HepG2 (cell line): Measurements from ENCODE around the gene SCARB2. TPM values are rescaled to one million over a fixed set of nuclear protein-coding genes. Genes with fewer than 3 reads are reported as not detected.
A peak's percentile ranks its signal among the peaks of the same experiment; 100 is the strongest.

Experiments used
- HMGXB4 ChIP-seq, 2 experiments: sonication (generic) in 1 of 2; formaldehyde crosslinking in 1 of 2; IDR thresholded peaks; 2 replicates each; pipeline versions ENCODE4 v1.4.0 to v1.6.1; 2018 to 2020; ENCODE audit warnings: missing genetic modification reagents in 2 of 2, borderline replicate concordance in 1 of 2, low read depth in 1 of 2, mild to moderate bottlenecking in 1 of 2, missing biosample characterization in 1 of 2
- HNRNPL ChIP-seq: fragments of 200-400 bp; formaldehyde crosslinking; IDR thresholded peaks from 2 replicates; pipeline ENCODE4 v1.6.1; 2017; ENCODE audit warnings: mild to moderate bottlenecking, low read depth, low read length
- IRX3 ChIP-seq: sonication (generic); formaldehyde crosslinking; IDR thresholded peaks from 2 replicates; pipeline ENCODE4 v1.8.1; 2023; ENCODE audit warnings: mild to moderate bottlenecking, low read depth, missing genetic modification reagents, borderline replicate concordance
- TEAD3 ChIP-seq: optimal IDR thresholded peaks from 2 replicates; pipeline ENCODE3; 2016; ENCODE audit warnings: borderline replicate concordance
- ZC3H4 ChIP-seq: sonication (generic); formaldehyde crosslinking; IDR thresholded peaks from 2 replicates; pipeline ENCODE4 v1.4.0; 2020; ENCODE audit warnings: missing genetic modification reagents, borderline replicate concordance
- ZFP82 ChIP-seq: sonication (generic); formaldehyde crosslinking; IDR thresholded peaks from 2 replicates; pipeline ENCODE4 v1.5.1; 2020; ENCODE audit warnings: mild to moderate bottlenecking, missing genetic modification reagents, borderline replicate concordance
- ZNF501 ChIP-seq: sonication (generic); formaldehyde crosslinking; IDR thresholded peaks from 2 replicates; pipeline ENCODE4 v1.5.1; 2020; ENCODE audit warnings: mild to moderate bottlenecking, moderate library complexity, missing genetic modification reagents
- ZNF589 ChIP-seq: sonication (generic); formaldehyde crosslinking; conservative IDR thresholded peaks from 2 replicates; pipeline ENCODE4 v1.8.0; 2022; ENCODE audit warnings: mild to moderate bottlenecking, moderate library complexity, missing genetic modification reagents
- ZSCAN31 ChIP-seq: sonication (generic); formaldehyde crosslinking; IDR thresholded peaks from 2 replicates; pipeline ENCODE4 v1.5.0; 2020; ENCODE audit warnings: low read depth, mild to moderate bottlenecking, missing genetic modification reagents
- polyA plus RNA-seq, 8 experiments: library from polyadenylated mRNA; depleted of rRNA in 3 of 8; stranded (reverse) in 7 of 8; unstranded in 1 of 8; fragments of >200 nt; fragmentation: Illumina TruSeq in 4 of 8; extraction: Trizol in 4 of 8; gene quantifications; 2 replicates each; pipeline versions ENCODE4 v1.2.1 to v1.2.3, GENCODE V29; 2011 to 2016; ENCODE audit warnings: low read depth in 4 of 8, missing spikeins in 1 of 8, mixed read lengths in 1 of 8; ENCODE audit not compliant: insufficient read depth in 1 of 8
- total RNA-seq, 5 experiments: library from RNA; depleted of rRNA; stranded (reverse); fragments of >200 nt; fragmentation: Illumina TruSeq; extraction: Trizol; gene quantifications; 2 replicates each; pipeline ENCODE4 v1.2.3, GENCODE V29; 2016; ENCODE audit warnings: low read depth in 1 of 5
- TF ChIP-seq, protein P1 (sequence below): sonication (generic); formaldehyde crosslinking; IDR thresholded peaks from 2 replicates; pipeline ENCODE4 v1.5.1; 2020; ENCODE audit warnings: mild to moderate bottlenecking, missing genetic modification reagents, borderline replicate concordance
- TF ChIP-seq, protein P2 (sequence below): IDR thresholded peaks from 2 replicates; pipeline ENCODE4 v1.6.1; 2016; ENCODE audit warnings: missing genetic modification reagents, missing compliant biosample characterization
- TF ChIP-seq, protein P3 (sequence below): sonication (generic); formaldehyde crosslinking; IDR thresholded peaks from 2 replicates; pipeline ENCODE4 v1.4.0; 2020; ENCODE audit warnings: missing genetic modification reagents

The SCARB2 gene
- total and polyA plus RNA-seq, 2 of the 13 experiments (the other 11 are each of a cell fraction or from before 2014, with no cell fraction given) = 40.6 to 43.4 TPM

GRCh38 chr4:76148142-76148865 lies 65.3 kb downstream of the SCARB2 start, which contains the start of gene NUP54 (continued):
- TF ChIP-seq IRX3 (peak; percentile 78; the same call in 1 of the 2 replicates), ZSCAN31 (CRISPR knock-in tag) (peak; percentile 97; the same call in 1 of the 2 replicates), HMGXB4 (CRISPR knock-in tag; IDR thresholded peaks at IDR 0.05; ENCODE audit: borderline replicate concordance in 1 of 2, low read depth in 1 of 2) (peak; percentile 87 to 95), HNRNPL (0 out of 2 replicates have a peak, but pooled peaks have one; percentile 55), ZNF589 (peak; percentile 88; the same call in 1 of the 2 replicates), ZFP82 (CRISPR knock-in tag) (no peak; the same call in 1 of the 2 replicates), ZC3H4 (CRISPR knock-in tag) (no peak), TEAD3 (CRISPR knock-in tag) (peak; percentile 54), ZNF501 (CRISPR knock-in tag) (peak; percentile 97)
- TF ChIP-seq, protein P1, sequence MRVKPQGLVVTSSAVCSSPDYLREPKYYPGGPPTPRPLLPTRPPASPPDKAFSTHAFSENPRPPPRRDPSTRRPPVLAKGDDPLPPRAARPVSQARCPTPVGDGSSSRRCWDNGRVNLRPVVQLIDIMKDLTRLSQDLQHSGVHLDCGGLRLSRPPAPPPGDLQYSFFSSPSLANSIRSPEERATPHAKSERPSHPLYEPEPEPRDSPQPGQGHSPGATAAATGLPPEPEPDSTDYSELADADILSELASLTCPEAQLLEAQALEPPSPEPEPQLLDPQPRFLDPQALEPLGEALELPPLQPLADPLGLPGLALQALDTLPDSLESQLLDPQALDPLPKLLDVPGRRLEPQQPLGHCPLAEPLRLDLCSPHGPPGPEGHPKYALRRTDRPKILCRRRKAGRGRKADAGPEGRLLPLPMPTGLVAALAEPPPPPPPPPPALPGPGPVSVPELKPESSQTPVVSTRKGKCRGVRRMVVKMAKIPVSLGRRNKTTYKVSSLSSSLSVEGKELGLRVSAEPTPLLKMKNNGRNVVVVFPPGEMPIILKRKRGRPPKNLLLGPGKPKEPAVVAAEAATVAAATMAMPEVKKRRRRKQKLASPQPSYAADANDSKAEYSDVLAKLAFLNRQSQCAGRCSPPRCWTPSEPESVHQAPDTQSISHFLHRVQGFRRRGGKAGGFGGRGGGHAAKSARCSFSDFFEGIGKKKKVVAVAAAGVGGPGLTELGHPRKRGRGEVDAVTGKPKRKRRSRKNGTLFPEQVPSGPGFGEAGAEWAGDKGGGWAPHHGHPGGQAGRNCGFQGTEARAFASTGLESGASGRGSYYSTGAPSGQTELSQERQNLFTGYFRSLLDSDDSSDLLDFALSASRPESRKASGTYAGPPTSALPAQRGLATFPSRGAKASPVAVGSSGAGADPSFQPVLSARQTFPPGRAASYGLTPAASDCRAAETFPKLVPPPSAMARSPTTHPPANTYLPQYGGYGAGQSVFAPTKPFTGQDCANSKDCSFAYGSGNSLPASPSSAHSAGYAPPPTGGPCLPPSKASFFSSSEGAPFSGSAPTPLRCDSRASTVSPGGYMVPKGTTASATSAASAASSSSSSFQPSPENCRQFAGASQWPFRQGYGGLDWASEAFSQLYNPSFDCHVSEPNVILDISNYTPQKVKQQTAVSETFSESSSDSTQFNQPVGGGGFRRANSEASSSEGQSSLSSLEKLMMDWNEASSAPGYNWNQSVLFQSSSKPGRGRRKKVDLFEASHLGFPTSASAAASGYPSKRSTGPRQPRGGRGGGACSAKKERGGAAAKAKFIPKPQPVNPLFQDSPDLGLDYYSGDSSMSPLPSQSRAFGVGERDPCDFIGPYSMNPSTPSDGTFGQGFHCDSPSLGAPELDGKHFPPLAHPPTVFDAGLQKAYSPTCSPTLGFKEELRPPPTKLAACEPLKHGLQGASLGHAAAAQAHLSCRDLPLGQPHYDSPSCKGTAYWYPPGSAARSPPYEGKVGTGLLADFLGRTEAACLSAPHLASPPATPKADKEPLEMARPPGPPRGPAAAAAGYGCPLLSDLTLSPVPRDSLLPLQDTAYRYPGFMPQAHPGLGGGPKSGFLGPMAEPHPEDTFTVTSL (CRISPR knock-in tag) = no peak
- TF ChIP-seq, protein P2, sequence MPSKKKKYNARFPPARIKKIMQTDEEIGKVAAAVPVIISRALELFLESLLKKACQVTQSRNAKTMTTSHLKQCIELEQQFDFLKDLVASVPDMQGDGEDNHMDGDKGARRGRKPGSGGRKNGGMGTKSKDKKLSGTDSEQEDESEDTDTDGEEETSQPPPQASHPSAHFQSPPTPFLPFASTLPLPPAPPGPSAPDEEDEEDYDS (CRISPR knock-in tag) = peak; percentile 85
- TF ChIP-seq, protein P3, sequence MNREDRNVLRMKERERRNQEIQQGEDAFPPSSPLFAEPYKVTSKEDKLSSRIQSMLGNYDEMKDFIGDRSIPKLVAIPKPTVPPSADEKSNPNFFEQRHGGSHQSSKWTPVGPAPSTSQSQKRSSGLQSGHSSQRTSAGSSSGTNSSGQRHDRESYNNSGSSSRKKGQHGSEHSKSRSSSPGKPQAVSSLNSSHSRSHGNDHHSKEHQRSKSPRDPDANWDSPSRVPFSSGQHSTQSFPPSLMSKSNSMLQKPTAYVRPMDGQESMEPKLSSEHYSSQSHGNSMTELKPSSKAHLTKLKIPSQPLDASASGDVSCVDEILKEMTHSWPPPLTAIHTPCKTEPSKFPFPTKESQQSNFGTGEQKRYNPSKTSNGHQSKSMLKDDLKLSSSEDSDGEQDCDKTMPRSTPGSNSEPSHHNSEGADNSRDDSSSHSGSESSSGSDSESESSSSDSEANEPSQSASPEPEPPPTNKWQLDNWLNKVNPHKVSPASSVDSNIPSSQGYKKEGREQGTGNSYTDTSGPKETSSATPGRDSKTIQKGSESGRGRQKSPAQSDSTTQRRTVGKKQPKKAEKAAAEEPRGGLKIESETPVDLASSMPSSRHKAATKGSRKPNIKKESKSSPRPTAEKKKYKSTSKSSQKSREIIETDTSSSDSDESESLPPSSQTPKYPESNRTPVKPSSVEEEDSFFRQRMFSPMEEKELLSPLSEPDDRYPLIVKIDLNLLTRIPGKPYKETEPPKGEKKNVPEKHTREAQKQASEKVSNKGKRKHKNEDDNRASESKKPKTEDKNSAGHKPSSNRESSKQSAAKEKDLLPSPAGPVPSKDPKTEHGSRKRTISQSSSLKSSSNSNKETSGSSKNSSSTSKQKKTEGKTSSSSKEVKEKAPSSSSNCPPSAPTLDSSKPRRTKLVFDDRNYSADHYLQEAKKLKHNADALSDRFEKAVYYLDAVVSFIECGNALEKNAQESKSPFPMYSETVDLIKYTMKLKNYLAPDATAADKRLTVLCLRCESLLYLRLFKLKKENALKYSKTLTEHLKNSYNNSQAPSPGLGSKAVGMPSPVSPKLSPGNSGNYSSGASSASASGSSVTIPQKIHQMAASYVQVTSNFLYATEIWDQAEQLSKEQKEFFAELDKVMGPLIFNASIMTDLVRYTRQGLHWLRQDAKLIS (CRISPR knock-in tag) = 0 out of 2 replicates have a peak, but pooled peaks have one; percentile 49
